IPS DF 4.7 (cell line): Measurements from ENCODE around the gene ADCY5.

Experiments used
- DNase-seq: peaks from one replicate; pipeline ENCODE4 v3.0.0-alpha.2; 2013; ENCODE audit warnings: low spot score; ENCODE audit errors: extremely low read depth

Gene ADCY5

DNA sequence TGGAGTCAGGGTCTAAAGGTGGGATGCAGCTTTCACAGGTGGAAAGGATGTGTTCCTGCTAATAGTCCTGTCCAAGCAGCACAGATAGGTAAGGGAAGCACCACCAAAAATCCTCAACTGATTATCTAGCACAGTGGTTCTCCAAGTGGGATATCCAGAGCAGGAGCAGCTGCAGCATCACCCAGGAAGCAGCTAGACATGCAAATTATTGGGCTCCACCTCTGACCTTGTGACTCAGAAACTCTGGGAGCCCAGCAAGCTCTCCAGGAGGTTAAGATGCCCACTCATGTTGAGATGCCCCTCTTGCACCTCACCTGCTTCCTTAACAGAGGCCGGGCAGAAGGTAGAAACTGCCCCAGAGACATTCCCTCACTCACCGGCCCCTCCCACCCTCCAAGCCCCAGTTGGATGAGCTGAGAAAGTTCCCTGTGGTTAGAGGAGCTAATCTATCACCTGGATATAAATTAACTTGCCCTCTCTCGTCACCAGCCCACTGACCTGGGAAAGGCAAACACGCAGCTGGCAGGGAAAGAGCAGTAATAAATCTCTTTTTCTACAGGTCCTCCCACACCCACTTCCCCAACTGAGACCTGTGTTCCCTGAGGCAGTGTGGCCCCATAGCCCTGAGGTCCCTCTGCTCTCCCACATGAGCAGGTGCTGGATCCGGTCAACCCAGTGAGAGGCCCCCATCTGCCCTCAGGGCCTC is 39.3 kb downstream of the ADCY5 start:
- no peak for DNase-seq

DNA sequence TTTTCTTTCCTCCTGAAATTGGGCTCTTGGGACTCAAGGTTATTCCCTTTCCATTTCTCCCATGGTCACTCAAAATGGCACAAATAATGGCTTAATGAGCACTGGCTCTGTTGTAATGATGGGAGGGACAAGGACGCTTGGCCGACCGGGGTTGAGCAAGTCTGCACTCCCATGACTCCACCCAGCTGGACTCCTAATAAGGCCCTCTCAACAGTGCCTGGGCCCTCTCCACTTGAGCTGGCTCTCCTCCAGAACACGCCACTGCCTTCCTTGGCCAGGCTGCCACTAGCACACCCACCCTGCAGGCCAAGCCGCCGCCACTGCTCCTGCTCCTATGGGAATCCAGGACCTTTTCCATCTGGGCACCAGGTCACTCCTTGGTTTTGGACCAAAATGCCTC is 42.3 kb downstream of the ADCY5 start:
- no peak for DNase-seq

DNA sequence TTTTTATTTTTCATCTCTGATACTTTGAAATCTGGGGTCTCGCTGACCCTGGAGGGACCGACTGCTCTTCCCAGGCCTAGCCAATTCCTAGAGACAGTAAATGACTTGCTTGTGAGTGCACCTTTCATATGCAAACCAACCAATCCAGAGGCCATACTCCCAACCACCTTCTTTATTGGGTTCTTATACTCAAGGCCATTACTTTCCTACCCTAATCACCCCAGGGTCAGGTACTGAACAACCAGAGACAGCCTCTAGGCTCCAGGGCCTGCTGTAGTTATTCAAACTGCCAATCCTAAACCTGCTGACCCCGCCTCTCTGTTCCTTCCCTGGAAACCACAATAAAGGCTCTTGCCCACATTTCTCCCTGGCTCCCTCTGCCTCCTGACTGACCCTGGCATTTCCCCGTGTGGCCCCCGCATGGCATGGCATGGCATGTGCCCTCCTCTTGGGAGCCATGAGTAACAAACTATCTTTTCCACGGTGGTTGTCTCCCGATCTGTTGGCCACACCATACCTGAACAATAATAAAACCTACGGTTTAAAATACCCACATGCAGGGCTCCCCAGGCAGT is 42.9 kb downstream of the ADCY5 start:
- DNase-seq = no peak

DNA sequence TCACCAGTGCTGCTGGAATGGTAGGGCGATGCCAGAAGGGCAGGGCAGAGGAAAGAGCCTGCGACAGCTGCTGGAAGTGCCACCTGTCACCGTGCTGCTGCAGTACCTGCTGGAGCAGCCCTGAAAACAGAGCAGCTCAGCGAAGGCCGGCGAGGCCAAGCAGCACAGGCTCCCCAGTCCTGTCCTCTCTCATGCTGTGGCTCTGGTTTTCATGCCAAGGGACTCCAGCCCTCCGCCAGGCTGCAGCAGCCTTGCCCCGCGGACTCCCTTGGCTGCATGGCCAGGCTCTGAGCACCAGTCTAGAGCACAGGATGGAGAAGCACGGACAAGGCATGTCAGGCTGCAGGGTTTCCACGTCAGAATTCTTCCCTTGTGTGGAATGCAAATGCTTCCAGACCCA is 43.9 kb downstream of the ADCY5 start:
- no peak for DNase-seq

DNA sequence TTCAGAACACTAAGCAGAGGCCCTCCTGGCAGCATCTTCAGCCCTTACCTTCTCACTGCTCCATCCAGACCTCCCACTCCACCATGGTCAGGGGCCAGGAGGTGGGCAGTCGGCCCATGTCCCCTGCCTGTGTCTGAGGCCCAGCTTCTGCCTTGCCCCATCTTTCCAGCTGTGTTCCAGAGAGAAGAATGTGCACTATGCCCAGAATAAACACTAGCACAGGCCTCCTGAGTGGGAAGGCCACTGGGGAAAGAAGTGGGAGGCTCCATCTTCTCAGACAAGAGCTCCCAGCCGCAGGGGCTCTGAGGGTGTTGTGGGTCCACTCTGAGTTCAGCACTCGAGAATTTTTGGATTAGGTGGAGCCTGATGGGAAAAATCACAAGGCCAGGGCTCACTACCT is 44.5 kb downstream of the ADCY5 start:
- DNase-seq = no peak

DNA sequence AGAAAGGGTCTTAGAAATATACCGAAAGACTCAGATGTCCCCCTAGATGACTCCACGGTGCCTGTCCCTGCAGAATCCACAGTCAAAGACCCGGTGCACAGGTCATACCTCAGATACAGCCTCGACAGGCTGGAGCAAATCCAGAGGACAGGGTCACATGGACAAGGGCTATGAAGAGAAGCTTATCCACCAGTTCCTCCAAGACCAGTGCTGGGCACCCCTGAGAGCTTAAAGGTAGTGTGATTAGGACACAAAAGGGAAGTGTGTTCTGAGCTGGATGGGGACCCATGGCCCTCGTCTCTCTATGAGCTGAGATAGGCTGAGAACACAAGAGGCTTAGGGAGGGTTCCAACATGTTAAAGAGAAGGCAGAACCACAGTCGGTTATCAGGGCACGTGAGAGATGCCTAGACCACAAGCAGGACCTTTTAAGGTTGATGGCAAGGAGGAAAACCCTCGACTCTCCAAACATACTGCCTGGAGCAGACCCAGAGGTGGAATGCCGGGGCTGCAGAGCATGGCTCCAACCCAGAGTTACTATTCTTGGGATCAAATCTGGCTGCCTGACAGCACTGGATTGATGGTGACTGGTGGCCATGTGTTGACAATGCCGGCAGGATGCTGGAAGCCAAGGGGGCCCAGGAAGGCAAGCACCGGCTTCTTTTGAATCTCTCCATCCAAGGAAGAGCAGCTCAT is 46.9 kb downstream of the ADCY5 start:
- DNase-seq = no peak

DNA sequence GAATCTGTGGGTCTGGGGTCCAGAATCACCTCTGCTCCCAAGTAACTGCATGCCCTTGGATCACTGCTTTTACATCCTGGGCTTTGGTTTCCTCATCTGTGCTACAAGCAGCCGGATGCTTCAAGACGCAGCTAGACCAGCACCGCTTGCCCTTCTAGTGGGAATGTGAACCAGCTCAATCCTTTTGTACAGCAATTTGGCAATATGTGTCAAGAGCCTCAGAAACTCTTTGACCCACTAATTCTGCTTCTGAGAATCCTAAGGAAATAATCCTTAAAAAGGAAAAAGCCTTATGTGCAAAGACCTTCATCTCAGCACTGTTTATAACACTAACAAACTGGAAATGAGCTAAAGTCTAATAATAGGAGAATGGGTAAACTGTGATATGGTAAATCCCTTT is 48.7 kb downstream of the ADCY5 start:
- DNase-seq = no peak

DNA sequence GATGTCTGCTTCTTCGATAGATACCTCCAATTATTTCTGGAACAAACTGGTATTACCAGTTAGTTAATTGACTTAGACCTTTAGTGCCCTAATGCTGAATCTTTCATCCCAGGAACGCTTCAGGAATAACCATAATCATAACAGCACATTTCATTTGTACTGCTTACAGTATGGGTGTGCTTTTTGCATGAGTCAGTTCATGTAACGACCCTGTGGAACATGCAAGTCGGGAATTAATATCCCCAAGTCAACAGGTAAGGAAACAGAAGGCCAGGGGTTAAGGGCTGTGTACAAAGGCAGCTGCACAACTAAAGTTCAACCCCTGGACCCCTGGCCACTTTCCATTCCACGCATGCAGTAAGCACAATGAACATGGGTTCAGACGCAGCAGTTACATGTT is 49.2 kb downstream of the ADCY5 start:
- DNase-seq = no peak

DNA sequence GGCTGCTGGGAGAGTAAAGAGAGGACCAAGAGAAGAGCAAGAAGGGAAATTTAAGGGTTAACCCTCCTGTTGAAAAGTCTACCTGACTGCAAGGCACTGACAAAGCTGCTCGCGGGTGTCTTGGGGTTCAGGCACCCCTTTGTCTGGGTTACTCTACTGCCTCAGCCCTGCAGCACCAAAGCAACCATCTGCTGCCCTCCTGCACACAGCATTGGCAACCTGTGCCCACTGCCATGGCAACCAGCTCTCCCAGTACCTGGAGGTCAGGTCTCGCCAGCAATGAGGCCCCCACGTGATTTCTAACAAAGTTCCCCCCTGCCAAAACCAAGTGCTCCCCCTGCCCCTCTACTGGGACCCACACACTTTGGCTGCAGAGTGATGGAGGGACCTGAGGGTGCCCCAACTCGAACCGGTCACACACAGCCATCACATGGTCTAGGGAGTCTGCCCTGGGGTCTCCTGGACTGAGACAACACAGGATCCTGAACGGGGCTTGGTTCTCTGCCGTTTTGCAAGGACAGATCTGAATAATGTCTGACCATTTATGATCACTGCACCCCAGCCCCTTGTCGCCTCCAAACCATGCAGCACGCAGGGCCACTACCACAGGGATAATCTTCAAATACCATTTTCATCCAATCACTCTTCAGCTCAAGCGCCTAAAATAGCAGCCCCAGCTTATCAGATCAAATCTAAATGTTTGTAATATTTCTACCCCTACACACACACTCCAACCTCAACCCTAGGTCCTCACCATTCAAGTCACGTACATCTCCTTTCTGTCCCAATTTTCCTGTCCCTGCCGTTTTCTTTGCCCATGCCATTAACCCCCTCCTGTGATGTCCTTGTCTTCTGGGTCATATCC is 50.7 kb downstream of the ADCY5 start:
- no peak for DNase-seq

DNA sequence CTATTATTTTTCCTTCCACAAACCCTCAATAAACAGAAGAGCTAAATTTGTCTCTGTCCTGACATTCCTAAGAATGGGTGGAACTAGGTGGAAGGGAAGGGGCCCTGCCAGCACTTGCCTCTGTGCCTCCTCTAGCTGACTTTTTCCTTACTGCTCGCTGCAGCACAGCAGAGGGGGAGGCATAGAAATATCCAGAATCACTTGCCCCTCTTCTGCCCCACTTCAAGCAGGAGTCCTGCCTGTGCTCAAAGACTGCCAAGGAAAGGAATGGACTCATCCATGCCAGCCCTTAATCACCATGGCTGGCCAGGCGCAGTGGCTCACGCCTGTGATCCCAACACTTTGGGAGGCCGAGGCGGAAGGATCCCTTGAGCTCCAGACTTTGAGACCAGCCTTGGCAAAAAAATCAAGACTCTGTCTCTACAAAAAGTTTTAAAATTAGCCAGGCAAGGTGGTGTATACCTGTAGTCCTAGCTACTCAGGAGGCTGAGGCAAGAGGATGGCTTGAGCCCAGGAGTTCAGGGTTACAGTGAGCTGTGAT is 51.8 kb downstream of the ADCY5 start:
- DNase-seq = no peak

DNA sequence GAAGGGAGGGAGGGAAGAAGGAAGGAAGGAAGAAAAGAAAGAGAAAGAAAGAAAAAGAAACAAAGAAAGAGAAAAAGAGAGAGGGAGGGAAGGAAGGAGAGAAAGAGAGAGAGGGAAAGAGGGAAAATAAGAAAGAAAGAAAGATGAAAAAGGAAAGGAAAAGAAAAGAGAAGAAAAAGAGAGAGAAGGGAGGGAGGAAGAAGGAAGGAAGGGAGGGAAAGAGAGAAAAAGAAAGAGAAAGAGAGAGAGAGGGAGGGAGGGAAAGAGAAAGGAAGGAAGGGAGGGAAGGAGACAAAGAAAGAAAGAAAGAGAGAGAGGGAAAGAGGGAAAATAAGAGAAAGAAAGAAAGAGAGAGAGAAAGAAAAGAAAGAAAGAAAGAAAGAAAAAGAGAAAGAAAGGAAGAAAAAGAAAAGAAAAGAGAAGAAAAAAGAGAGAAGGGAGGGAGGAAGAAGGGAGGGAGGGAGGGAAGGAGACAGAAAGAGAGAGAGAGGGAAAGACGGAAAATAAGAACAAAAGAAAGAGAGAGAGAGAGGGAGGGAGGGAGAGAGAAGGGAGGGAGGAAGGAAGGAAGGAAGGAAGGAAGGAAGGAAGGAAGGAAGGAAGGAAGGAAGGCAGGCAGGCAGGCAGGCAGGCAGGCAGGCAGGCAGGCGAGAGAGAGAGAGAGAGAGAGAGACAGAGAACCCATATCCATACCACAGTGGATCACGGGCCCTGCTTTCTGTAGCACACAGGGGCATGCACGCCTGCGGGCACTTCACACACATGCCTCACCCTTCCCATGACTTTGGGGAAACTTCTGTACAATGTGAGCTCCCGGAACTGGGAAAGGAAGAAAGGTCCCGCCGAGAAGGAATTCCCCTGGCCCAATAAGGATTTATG is 52.5 kb downstream of the ADCY5 start:
- no peak for DNase-seq

DNA sequence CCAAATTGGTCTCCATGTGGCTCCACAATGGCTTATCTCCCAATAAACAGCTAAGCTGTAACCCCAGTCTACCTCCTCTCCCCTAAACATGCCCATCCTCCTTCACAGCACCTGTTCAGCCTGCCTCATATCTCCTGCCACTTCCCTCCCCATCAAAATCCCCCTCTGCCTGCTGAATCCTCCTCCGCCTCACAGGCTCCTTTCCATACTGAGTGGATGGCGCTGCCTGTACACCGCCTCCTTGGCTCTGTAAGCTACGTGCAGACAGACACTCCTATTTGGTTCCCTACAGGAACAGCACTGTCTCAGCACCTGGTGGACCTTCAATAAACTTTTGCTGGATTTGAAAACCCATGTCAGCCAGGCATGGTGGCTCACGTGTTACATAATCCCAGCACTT is 53.7 kb downstream of the ADCY5 start:
- no peak for DNase-seq

DNA sequence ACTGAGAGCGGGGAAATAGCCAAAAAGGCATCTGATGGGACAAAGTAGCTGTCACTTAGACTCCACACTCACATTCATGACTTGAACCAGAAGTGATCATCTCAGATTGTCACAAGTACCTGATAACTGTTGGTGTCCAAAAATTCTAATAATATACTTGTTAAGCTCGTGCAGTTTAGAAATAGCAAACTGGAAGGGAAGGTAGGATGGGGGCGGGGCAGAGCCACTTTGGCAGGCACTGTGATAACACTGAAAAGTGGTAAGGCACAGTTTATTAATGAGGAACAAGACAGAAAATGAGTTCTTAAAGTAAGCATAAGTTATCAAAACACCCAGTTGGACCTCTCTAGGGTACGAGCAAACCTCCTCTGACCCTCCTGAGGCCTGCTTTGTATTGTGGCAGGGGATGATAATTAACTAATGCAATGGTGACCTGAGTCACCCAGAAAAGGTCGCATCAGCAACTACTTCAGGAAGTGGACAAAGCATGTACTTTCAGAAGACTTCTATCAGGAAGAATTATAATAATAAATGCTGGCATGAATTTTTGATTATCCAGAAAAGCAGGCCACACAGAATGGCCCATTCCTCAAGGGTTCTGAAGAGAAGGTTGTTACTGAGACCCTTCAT is 54.4 kb downstream of the ADCY5 start:
- DNase-seq = no peak

DNA sequence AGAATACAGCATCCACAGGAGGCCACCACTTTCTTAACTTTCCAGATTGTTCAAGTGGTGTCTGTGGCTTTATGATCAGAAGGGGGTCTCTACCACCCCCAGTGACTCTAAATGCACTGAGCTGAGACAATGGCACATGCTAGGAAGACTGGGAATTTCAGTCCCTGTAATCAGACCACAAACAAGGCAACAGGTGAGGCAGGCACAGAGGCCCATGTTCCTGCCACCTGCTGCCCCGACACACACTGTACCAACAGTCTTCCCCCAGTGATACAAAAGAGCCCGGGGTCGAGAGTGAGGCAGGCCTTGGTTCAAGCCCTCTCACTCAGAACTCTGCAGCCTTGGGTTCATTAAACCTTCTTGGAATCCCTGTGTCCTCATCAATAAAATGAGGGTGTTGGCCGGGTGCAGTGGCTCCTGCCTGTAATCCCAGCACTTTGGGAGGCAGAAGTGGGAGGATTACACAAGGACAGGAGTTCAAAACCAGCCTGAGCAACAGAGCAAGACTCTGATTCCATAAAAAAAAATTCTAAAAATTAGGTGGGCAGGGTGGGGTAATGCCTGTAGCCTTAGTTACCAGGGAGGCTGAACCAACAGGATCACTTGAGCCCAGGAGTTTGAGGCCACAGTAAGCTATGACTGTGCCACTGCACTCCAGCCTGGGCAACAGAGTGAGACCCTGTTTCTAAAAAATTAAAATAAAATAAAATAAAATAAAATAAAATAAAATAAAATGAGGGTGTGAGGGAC is 55.8 kb downstream of the ADCY5 start:
- no peak for DNase-seq

DNA sequence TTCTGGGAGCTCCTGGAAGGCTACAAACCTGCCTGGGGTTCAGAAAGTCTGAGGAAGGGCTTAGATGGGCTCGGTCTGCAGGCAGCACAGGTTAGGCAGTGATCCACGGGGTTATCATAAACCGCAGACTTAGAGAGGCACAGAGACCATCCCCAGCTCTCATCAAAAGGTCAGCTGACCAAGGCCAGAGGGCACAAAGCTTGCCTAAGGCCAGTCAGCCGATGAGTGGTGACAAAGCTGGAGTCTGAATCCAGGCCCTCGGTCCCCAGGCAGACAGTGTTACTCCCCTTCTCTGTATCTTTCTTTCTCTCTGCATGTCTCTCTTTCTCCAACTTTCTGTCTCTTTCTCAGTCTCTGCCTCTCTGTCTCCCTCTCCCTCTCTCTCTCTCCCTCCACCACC is 56.5 kb downstream of the ADCY5 start:
- no peak for DNase-seq

DNA sequence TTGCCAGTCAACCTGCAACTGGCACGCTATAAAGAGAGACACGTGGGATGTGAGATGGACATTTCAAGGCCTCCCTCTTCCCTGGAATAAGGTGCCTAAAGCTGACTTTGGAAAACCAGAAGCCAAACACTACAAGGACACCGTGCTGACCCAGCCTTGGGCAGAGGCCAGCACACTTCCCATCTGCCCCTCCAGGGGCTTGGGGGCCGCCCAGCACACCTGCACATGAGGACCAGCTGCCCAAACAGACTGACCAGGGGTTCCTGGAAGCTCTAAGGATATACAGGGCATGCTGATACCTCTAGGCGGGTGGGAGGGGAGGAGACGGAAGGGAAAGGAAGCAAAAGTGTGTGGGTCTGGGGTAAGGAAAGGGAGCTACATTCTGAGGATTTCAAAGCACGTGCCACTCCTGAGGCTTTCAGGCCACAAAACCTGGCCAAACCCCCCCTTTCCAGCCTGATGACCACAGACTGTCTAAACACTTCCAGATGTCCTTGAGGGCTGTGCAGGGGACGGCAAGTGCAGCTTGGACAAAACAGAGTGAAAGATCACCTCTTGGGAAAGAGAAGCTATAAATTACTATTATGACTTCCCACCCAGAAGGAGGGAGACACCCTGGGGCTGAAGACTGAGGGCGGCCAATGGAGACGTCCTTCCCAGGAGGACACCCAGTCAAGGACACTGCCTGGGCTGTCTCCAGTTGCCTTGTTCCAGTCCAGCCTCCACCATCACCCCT is 57.9 kb downstream of the ADCY5 start:
- no peak for DNase-seq

DNA sequence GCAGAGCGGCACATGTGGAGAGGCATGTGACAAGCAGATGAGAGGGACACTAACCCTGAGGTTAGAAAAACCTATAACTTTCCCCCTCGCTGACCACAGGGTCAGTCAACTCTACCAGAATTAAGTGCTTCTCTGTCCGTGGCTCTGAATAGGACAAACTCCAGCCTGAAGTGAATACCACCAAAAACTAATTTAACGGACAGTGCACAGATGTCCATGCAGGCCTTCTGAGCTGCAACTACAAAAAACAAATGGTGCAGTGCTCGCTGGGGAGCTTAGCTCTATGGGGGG is 59.3 kb downstream of the ADCY5 start:
- DNase-seq = no peak

DNA sequence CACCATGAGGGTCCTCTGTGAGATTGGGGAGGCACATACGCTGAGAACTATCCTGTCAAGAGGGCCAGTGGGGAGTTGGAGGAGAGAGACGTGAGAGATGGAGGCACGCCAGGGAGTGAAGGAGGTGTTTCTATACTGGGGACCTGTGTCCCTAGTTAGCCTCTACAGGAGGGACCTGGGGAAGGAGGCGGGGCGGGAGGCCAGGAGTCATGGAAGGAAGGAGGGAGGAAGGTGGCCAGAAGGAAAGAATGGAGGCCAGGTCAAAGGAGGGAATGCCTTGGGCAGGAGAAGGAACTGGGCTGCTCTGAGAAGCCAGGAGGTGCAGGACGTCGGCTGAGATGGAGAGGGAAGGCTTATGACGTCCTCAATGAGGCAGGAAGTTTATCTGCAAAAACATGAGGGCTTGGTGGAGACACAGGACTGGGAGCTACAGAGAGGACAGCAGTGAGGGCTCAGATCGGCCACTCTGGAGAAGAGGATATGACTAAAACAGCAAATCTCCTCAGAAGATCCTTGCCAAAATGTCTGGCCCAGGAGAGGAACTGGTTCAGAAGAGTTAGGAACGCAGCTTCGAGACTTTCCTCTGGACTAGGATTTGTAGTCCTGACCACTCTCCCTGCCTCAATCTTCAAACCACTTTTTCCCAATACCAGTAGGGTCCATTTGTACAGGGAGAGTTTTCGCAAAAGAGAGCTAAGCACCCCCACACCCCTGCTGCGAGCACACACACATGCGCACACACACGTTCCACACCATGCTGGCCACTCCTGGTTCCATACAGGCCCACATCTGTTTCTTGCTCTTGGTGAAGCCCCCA is 59.9 kb downstream of the ADCY5 start:
- no peak for DNase-seq
